Amygdala (tissue), 56 donors: ENCODE data around the gene ZSCAN10.
"Not testable (repeated sequence)": the region's sequence is repeated elsewhere in the genome, so short reads cannot be mapped to it uniquely, and the experiment has no call there.

Experiments
- DNase-seq, 56 donors: peaks; one replicate each; lab custom pipeline; 2025; lab: John Stamatoyannopoulos, UW

Gene ZSCAN10

DNA sequence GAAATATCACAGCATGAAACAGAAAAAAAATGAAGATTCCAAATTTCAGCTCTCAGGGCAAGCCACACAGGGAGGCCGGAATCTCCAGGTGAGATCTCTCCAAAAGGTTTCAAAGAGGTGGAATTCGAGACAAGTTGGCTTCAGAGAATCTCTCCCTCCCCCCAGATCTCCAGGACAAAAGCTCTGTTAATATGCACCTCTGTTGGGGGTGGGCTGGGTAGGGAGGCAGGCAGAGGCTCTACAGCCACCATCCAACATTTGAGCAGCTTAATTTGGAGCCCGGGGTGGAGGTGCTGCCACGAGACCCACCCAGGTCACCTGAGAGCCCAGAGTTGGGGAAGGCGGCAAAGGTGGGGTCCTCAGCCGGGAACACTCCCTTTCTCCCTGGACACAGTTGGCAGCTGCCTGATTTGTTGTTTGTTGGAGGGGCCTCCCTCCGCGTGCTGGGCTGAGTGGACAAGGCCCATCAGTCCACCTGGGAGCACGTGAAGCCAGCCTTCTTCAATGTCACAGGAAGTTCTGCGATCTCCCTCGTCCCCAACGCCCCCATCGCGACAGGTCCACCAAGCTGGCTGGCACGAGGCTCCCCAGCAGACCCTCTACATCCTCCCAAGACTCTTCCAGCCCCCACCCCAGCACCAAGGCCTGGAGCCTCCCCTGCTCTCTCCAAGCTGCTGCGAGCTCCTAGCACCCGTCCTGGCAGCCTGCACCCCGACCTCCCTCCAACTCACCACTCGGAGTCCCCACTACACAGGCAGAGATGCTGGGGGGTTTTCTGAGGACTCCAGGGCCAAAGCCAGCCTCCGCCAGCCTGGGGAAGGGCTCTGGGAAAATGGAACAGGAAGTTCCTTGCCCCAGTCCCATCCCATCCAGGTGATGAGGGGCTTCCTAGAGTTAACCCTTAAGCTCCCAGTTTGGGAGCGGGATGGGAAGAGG is at the start of gene ZSCAN10:
TSS of gene ZSCAN10 (minus strand) at position 836 of the 936 bp plus-strand sequence. CDS start 6,357 bp downstream, outside the sequence.
- no peak for DNase-seq

DNA sequence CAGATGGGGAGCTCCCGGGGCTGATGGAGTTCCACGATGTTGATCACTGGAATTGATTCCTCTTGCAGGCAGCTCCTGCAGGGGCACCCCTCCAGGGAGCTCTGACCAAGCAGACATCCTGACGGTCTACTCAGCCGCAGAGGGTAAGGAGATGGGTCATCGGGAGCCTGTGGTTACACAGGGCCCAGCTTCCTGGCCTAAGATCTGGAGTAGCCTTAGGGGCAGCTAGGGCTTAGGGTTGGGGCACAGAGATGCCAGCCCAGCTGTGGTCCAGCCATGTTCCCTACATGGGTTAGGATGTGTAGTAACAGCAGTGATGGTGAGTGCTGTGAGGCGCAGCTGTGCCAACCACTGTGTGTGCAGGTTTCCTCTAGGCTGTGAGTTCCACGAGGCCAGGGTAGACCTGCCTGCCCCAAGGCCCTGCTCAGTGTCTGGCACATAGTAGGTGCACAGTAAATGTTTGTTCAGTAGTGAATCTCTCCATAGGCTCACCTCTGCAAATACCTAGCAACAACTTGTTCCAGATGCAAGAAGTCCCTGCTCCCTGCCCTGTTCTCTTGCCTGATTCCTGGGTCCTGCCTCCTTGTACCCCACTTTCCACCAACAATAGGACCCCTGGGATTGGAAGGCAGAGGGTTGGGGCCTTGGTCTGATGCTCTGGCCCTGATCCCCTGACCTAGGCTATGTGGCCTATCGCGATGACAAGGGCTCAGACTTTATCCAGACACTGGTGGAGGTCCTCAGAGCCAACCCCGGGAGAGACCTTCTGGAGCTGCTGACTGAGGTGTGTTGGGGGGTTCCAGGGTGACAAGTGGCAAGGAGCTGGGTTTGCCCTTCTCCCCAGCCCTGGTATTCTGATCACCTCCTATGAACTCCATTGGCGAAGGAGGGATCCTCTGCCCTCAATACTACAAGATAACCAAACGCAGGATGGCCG is 49.4 kb upstream of the ZSCAN10 start:
- DNase-seq: no peak

DNA sequence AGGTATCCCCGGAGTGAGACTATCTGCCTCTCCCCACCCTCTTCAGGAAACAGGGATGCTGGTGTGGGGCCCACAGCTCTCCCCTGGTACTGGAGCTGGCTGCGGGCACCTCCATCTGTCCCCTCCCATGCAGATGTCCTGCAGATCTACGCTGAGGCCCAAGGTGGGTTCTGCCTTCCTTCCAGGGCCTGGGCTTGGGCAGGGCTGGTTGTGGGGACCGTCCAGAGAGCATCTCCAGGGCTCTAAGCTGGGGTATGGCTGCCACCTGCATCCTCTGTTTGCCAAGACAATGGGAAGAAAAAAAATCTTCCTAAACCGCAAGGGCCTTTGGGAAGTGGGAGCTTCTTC is 48.6 kb upstream of the ZSCAN10 start:
- no peak for DNase-seq

DNA sequence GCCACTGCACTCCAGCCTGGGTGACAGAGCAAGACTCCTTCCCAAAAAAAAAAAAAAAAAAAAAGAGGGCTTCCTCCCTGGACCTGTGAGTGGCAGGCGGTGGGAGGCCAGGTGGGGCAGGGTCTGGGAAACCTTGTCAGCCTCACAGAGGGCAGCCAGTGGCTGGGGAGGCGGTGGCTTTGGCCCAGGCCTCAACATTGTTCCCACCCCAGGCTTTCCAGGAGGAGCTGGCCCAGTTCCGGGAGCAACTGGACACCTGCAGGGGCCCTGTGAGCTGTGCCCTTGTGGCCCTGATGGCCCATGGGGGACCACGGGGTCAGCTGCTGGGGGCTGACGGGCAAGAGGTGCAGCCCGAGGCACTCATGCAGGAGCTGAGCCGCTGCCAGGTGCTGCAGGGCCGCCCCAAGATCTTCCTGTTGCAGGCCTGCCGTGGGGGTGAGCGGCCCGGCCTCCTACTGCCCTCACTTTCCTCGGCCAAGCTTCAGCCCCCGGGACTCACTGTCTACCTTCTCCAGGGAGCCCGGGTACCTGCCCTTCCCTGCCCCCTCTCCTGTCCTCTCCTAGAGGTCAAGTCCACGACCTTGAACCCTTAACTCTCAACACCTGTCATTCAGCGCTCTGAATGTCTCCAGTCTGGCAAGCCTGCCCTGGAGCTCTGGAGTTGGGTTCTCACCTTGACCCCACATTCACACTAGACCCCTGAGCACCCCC is 48.1 kb upstream of the ZSCAN10 start:
- no peak for DNase-seq

DNA sequence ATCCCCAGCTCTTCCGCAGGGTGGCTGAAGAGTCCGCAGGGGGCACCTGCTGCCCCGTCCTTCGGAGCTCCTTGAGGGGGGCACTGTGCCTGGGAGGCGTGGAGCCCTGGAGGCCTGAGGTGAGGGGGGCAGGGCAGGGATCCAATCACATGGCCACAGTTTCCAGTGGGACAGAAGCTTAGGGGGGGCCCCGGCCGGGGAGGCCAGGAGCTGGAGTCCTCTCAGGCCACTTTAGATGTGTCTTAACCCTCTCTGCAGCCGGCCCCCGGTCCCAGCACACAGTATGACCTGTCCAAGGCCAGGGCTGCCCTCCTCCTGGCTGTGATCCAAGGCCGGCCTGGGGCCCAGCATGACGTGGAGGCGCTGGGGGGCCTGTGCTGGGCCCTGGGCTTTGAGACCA is 46.6 kb upstream of the ZSCAN10 start:
- DNase-seq: no peak

DNA sequence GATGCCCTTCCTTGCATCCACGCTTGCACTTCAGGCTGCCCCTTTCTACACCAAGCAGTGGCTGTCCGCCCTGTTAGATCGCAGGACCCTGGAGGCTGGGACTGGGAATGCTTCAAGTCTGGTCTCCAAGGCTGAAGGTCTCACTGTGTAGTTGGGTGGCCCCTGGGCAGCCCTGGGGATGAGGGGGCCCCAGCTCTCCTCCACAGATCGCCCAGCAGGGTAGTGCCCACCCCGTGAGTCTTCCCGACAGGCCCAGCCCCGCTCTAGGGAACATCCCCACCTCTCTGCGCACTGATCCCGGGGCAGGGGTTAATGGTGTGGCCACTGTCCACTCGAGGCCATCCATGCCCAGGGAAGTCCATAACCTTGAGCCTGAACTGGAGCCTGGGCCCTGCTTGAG is 46.1 kb upstream of the ZSCAN10 start:
- DNase-seq: no peak

DNA sequence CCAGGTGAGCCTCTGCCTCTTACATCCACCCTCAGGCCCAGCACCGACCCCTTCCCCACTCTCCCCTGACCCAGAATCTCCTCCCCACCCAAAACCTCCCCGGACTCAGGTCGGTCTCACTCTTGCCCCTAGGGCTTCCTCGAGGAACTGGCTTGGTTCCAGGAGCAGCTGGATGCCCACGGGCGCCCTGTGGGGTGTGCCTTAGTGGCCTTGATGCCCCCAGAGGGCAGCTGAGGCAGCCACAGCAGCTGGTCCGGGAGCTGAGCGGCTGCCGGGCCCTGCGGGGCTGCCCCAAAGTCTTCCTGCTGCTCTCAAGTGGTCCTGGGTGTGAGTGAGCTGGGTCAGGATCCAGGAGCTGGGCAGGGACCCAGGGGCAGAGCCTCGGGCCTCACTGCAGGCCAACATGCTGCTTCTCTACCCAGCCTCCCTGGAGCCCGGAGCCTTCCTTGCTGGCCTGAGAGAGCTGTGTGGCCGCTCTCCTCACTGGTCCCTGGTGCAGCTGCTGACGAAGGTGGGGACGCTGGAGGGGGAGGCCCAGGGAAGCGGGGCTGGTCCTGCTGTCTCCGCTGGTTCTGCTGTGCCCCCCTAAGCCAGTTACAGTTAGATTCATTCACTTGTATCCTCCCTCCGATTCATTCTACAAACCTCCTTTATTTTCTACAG is 45.4 kb upstream of the ZSCAN10 start:
- no peak for DNase-seq

DNA sequence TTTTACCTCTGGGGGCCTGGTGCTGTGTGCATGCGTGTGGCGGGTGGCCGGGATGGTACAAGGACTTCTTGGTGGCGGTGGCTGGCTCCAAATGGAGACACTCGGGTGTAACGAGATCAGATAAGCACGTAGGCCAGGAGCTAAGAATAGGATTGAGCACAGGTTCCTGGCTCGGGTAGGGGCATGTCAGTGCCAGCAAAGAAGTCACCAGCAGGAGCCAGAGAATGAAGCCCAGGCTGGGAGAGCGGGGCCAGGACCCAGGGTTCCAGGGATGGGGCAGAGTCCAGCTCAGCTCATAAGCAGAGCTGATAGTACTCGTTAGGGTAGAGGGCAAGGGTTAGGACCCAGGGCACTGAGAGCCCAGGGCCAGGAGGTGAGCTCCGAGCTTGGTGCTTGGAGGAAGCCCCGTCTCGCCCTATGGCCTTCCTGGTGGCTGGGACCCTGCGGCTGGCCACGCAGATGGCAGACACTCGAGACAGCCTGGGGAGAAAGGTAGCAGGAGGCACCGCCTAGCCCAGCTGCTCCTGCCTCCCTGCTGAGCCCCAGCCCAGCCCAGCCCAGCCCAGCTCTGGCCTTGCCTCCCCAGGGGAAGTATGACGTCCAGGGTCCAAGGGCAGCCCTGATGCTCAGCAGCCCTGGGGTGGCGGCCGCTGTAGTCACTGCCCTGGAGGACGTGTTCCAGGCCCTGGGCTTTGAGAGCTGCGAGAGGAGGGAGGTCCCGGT is 44.7 kb upstream of the ZSCAN10 start:
- no peak for DNase-seq

DNA sequence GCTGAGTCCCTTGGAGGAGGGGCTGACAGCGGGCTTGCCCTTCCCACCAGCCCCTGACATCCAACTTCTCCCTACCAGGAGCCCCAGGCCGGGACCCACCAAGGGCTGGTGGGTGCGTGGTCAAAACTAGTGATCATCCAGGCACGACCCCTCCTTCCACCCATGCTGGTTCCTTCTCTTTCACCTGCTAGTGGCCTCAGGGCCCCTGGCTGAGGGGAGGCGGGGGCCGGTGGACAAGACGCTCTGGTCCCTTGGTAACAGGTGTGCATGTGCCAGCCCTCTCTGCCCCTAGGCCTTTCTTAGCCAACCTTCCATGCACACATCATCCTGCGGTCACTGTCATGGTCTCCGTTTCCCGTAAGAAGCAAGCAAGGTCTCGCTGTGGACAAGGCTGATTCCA is 44.1 kb upstream of the ZSCAN10 start:
- DNase-seq: no peak

DNA sequence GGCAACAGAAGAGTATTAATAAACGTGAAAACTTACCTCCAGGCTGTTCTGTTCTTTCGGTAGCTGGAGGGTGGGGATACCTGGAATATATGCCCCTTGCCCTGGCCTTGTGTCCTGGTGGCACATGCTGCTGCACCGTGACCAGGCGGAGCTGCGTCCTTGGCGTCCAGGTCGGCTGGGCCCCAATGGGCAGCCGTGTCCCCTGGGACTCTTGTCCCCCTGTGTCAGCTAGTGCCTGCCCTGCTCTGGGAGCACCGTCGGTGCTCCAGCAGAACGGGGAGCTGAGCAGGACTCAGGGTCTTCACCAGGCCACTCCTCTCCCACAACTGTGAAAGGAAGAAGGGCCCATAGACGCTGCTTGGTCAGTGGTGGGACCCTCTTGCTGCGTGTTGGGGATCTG is 43.7 kb upstream of the ZSCAN10 start:
- DNase-seq: no peak

DNA sequence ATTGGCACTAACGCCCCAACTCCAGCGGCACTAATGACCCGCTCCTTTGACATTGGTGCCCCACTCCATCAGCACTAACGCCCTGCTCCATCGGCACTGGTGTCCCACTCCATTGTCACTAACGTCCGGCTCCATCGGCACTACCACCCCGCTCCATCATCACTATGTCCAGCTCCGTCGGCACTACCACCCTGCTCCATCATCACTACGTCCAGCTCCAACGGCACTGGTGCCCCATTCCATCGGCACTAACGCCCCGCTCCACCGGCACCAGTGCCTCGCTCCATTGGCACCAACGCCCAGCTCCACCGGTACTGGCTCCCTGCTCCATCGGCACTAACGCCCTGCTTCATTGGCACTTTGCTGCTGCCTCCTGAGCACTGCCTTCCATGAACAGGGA is 43.2 kb upstream of the ZSCAN10 start:
- DNase-seq: no peak

DNA sequence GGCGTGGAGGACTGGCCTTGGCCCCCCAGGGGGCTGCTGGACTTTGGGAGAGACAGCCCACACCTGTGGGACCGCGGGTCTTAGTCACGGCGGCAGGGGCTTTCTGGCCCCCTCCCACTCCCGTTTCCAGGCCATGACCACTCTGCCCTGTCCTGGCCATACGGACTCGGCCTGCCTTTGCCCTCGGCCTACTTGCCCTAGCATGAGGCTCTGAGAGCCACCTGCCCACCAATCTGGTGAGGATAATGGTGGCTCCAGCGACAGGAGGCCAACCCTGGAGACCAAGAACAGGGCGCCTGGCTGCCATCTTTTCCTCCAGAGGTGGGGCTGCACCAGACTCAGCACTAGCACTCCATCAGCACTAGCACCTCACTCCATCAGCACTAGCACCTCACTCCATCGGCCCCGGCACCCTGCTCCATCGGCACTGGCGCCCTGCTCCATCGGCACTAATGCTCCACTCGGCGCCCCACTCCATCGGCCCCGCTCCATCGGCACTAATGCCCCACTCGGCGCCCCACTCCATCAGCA is 42.8 kb upstream of the ZSCAN10 start:
- DNase-seq: no peak

DNA sequence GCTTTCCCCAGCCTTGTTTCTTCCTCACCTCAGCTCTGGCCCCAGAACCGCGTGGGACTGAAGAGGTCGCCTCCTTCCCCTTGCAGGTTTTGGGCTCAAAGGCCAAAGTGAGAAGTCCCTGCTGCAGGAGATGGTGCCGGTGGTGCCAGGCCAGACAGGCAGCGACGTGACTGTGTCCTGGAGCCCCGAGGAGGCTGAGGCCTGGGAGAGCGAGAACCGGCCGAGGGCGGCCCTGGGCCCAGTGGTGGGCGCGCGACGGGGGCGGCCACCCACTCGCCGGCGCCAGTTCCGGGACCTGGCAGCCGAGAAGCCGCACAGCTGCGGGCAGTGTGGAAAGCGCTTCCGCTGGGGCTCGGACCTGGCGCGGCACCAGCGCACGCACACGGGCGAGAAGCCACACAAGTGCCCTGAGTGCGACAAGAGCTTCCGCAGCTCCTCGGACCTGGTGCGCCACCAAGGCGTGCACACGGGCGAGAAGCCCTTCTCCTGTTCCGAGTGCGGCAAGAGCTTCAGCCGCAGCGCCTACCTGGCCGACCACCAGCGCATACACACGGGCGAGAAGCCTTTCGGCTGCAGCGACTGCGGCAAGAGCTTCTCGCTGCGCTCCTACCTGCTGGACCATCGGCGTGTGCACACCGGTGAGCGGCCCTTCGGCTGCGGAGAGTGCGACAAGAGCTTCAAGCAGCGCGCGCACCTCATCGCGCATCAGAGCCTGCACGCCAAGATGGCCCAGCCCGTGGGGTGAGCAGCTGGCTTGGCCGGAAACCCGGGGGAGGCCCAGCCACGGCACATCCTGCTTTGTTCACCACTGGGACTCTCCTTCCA is 41.7 kb upstream of the ZSCAN10 start:
- no peak for DNase-seq

DNA sequence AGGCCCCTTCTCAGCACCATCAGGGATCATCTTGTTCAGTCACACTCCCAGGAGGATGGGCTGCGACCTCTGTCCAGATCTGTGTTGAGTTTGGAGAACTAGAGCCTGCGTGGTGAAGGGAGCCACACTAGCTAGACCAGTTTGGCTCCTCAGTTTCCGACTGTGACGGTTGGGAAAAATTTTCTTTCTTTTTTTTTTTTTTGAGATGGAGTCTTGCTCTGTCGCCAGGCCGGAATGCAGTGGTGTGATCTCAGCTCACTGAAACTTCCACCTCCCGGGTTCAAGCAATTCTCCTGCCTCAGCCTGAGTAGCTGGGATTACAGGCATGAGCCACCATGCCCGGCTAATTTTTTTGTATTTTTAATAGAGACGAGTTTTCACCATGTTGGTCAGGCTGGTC is 40.5 kb upstream of the ZSCAN10 start:
- DNase-seq: not testable (repeated sequence)

DNA sequence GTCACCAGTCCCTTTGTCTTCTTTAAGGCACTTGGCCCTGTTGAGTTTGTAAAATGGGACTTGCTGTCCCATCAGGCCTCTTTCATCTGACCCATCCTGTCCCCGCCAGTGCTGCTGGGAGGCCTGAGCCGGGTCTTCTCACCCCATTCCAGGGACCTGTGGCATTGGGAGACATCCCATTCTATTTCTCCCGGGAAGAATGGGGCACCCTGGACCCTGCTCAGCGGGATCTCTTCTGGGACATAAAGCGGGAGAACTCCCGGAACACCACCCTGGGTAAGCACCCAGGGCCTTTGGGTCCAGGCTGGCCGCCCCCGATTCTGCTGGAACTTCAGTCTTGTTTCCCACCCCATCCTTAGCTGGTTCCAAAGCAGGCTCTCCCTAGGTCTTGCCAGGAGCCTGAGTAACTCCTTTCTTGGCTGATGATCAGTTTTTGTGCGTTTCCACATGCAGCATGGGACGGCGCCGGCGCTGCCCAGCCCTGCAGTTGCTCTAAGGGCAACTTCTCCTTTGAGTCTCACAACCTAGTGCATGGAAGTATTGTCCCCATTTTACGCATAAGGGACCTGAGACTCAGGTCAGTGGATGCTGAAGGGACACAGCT is 39.8 kb upstream of the ZSCAN10 start:
- DNase-seq: no peak

DNA sequence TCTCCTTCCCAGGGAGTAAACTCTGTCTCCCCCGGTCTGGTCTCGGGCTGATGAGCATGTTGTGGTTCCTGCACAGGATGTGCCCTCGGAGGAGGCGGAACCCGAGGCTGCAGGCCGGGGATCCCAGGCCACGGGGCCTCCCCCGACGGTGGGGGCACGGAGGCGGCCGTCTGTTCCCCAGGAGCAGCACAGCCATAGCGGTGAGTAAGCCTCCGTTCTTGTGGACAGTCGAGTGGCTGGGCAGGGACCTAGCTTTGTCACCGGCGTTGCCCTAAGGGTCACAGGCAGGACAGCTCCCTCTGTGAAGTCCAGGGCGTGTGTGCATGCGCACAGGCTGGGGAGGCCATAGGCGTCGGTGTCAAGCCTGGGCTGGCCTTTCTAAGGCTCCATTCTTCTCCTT is 39.2 kb upstream of the ZSCAN10 start:
- no peak for DNase-seq

DNA sequence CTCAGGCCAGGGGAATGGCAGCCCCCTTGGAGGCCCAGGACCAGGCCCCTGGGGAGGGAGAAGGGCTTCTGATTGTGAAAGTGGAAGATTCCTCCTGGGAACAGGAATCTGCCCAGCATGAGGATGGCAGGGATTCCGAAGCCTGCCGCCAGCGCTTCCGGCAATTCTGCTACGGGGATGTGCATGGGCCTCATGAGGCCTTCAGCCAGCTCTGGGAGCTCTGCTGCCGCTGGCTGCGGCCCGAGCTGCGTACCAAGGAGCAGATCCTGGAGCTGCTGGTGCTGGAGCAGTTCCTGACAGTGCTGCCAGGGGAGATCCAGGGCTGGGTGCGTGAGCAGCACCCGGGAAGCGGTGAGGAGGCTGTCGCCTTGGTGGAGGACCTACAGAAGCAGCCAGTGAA is 38.2 kb upstream of the ZSCAN10 start:
- DNase-seq: no peak

DNA sequence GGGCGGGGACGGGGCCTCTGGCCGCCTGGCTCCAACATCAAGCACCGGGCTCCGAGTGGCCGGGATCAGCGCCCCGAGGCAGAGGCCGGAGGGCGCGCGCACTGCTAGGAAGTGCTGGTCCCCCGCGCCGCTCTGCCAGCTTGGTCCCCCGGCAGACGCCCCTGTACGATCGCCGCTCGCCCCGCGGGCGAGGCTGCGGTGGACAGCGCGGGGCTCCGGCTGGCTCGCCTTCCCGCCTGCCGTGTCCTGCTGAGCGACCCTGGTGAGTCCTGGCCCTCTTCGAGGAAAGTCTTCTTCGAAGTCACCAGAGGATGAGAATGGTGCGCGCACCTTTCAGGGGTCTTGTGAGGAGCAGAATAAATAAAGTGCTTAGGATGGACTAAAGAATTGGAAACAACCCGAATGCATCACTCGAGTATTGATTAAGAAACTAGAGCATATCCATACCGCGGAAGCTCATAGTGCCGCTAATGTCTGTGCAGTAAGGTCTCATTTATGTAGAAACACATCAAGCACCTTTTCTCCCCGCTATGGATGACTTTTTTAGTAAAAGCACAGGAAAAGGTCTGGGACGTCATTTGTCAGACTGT is 36.1 kb upstream of the ZSCAN10 start:
- peak in 1 of 56 donors; percentile 69 for DNase-seq
